ENCODE data around the gene DOCK9.

DOCK9 gene

DNA sequence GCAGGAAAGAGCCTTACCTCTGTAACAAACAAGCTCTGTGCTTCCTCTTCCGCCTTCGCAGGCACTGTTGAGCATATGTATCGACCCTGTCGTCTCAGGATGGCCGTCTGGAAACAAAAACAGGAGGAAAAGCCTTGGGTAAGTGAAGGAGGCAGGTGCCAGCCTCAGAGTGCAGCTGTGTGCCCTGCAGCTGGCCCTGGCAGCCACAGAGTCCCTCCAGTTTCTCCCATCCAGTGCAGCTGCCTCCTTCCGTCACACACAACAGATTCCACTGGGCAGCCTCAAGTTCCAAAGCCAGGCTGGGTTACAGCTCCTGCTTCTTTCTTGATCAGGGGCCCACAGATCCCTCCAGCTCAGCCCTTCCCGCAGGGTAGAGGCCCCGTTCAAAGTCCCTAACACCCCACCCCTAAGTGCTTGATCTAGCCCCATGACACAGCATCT lies 47.7 kb downstream of the DOCK9 start:
- H3K27ac ChIP-seq, result no peak overlapping the region
- no peaks in the 10 kb centered on the region for H3K4me1 ChIP-seq (ENCODE audit: low read depth, poor library complexity, severe bottlenecking)
- H4K20me1 ChIP-seq (ENCODE audit: insufficient read depth), result no peaks in the 10 kb centered on the region
- TF ChIP-seq, protein P1, sequence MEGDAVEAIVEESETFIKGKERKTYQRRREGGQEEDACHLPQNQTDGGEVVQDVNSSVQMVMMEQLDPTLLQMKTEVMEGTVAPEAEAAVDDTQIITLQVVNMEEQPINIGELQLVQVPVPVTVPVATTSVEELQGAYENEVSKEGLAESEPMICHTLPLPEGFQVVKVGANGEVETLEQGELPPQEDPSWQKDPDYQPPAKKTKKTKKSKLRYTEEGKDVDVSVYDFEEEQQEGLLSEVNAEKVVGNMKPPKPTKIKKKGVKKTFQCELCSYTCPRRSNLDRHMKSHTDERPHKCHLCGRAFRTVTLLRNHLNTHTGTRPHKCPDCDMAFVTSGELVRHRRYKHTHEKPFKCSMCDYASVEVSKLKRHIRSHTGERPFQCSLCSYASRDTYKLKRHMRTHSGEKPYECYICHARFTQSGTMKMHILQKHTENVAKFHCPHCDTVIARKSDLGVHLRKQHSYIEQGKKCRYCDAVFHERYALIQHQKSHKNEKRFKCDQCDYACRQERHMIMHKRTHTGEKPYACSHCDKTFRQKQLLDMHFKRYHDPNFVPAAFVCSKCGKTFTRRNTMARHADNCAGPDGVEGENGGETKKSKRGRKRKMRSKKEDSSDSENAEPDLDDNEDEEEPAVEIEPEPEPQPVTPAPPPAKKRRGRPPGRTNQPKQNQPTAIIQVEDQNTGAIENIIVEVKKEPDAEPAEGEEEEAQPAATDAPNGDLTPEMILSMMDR (conservative IDR thresholded peaks at IDR 0.05; ENCODE audit: low read depth, low read length), result no peak
- H2AFZ ChIP-seq (ENCODE audit: low read depth), result no peak overlapping the region
- H3K36me3 ChIP-seq (ENCODE audit: insufficient read depth), result no peaks in the 10 kb centered on the region
- no peak overlapping the region for H3K9ac ChIP-seq
- H3K79me2 ChIP-seq (ENCODE audit: insufficient read depth, low read depth), result no peaks in the 10 kb centered on the region
- H3K27me3 ChIP-seq (ENCODE audit: insufficient read depth, low read depth), result no peaks in the 10 kb centered on the region
- H3K4me3 ChIP-seq (IDR thresholded peaks at IDR 0.05; ENCODE audit: insufficient read depth, low read depth, low read length), result no peak overlapping the region
- no peak overlapping the region for H3K4me2 ChIP-seq

DNA sequence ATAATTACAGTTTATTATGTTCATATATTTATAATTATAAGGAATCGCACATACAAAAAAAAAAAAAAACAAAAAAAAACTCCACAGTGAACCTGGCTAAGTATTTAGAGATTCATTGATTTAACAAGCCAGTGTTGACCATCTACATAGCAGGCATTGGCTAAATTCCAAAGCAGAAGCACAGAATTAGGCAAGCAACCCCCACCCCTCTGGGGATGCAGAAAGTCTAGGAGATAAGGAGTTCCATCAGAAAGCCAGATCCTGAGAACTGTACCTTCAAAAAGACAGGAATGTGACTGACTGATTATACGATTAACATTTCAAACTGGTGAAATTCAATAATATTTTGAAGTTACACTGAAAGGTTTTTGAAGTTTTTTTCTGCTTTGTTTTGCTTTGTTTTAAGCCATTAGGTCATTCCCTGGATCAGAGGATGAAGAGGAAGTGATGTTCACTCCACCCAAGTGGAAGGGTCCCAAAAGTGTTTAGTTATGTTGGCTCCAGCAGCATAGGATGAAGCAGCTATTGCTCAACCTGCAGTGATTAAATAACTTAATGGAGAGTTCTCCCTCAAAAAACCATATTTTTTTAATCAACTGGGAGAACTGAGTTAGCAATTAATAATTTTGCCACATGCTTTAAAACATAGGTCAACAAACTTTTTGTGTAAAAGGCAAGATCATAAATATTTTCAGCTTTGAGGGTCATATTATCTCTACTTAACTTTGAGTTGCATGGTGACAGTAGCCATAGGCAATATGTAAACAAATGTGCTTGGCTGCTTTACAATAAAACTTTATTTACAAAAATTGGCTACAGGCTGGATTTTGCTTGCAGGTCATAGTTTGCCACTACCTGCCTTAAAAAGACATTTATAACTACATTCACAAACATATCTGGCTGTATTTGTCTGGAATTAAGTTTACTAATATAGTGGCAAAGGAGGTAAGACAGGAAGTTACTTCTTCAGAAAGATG lies 49.6 kb downstream of the DOCK9 start:
- H3K27me3 ChIP-seq (ENCODE audit: insufficient read depth, low read depth), result no peaks in the 10 kb centered on the region
- H3K4me2 ChIP-seq, result no peak overlapping the region
- no peak overlapping the region for H3K4me3 ChIP-seq (IDR thresholded peaks at IDR 0.05; ENCODE audit: insufficient read depth, low read depth, low read length)
- H3K79me2 ChIP-seq (ENCODE audit: insufficient read depth, low read depth), result no peaks in the 10 kb centered on the region
- no peaks in the 10 kb centered on the region for H3K4me1 ChIP-seq (ENCODE audit: low read depth, poor library complexity, severe bottlenecking)
- no peak overlapping the region for H2AFZ ChIP-seq (ENCODE audit: low read depth)
- no peaks in the 10 kb centered on the region for H4K20me1 ChIP-seq (ENCODE audit: insufficient read depth)
- no peak overlapping the region for H3K27ac ChIP-seq
- no peak overlapping the region for H3K9ac ChIP-seq
- no peaks in the 10 kb centered on the region for H3K36me3 ChIP-seq (ENCODE audit: insufficient read depth)
- TF ChIP-seq, protein P1 (conservative IDR thresholded peaks at IDR 0.05; ENCODE audit: low read depth, low read length), result no peak

DNA sequence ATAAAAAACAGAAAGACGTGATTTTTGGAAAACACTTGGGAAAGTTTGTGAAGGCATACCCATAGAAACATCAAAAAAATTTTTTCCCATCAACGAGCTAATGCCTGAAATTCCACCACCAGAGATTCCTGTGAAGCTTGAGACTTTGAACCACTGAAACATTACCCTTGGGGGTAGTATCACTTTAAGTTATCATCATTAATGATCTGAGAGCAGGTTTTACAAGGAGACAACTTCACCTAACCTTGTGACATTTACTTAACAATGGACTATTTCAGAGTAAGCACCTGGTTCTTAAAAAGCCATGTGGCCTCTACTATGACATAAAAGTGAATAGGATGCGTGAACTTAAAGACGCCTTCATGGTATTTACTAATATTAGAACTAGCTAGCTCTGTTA lies 51.9 kb downstream of the DOCK9 start:
- H3K79me2 ChIP-seq (ENCODE audit: insufficient read depth, low read depth), result no peaks in the 10 kb centered on the region
- H3K4me3 ChIP-seq (IDR thresholded peaks at IDR 0.05; ENCODE audit: insufficient read depth, low read depth, low read length), result no peak overlapping the region
- no peaks in the 10 kb centered on the region for H4K20me1 ChIP-seq (ENCODE audit: insufficient read depth)
- no peak overlapping the region for H3K4me2 ChIP-seq
- H3K27ac ChIP-seq, result no peak overlapping the region
- TF ChIP-seq, protein P1 (conservative IDR thresholded peaks at IDR 0.05; ENCODE audit: low read depth, low read length), result no peak
- H3K9ac ChIP-seq, result no peak overlapping the region
- no peaks in the 10 kb centered on the region for H3K36me3 ChIP-seq (ENCODE audit: insufficient read depth)
- no peaks in the 10 kb centered on the region for H3K27me3 ChIP-seq (ENCODE audit: insufficient read depth, low read depth)
- H2AFZ ChIP-seq (ENCODE audit: low read depth), result no peak overlapping the region
- H3K4me1 ChIP-seq (ENCODE audit: low read depth, poor library complexity, severe bottlenecking), result no peaks in the 10 kb centered on the region

DNA sequence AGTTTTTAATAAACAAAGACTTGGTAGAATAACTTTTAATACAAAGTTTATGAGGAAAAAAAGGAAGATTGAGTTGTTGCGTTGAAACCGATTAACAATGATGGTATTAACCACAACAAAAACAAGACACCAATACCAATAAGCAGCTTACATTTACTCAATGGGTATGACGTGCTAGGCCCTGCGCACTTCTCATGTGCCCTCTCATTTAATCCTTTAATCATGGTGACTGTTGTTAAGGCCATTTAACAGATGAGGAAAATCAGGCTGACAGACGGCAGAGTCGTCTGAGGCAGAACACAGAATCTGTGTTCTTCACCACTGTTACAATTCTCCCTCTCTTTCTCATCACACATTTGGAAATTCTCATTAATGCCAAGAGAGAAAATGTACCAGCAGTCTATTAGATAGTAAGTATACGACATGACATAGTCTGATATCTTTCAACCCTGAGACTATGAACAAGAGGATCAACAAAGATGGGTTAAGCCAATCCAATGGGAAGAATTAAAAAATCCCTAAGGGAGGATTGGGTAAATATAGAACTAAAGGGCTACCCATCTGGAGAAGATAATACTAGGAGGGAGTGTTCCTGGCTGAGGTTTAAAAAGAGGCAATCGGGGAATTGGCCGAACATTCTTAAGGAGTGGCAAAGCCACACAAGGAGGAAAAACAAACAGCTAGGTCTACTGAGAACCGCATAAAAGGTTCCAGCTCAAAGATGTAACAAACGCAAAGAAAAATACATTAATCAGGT lies 54.0 kb downstream of the DOCK9 start:
- Histone ChIP-seq H3K36me3 (ENCODE audit: insufficient read depth) (no peaks in the 10 kb centered on the region), H3K9ac (no peak overlapping the region), H3K4me3 (IDR thresholded peaks at IDR 0.05; ENCODE audit: insufficient read depth, low read depth, low read length) (no peak overlapping the region), H4K20me1 (ENCODE audit: insufficient read depth) (no peaks in the 10 kb centered on the region), H2AFZ (ENCODE audit: low read depth) (no peak overlapping the region), H3K27me3 (ENCODE audit: insufficient read depth, low read depth) (no peaks in the 10 kb centered on the region), H3K4me1 (ENCODE audit: low read depth, poor library complexity, severe bottlenecking) (no peaks in the 10 kb centered on the region), H3K27ac (no peak overlapping the region), H3K79me2 (ENCODE audit: insufficient read depth, low read depth) (no peaks in the 10 kb centered on the region), H3K4me2 (no peak overlapping the region)
- TF ChIP-seq, protein P1 (conservative IDR thresholded peaks at IDR 0.05; ENCODE audit: low read depth, low read length), result no peak
